ENCODE results near the gene PCNT.

- TF ChIP-seq CTCF (IDR thresholded peaks at IDR 0.05) = no peak
- no peak for TF ChIP-seq ZFX (IDR thresholded peaks at IDR 0.05; ENCODE audit: borderline replicate concordance)
Measured at GRCh38 chr21:46397993-46398392, 74.0 kb downstream of the PCNT start.

Measured in 22Rv1 (cell line).